Erythroblast (primary cell): ENCODE results near the gene NDRG3.

Experiments
- GATA1 ChIP-seq: IDR thresholded peaks from 2 replicates; pipeline ENCODE4 v1.6.1; 2011; ENCODE audit warnings: low read depth, mild to moderate bottlenecking, control low read depth, low read length, moderate library complexity
- POLR2A ChIP-seq: IDR thresholded peaks from 2 replicates; pipeline ENCODE4 v1.6.1; 2011; ENCODE audit warnings: mild to moderate bottlenecking, low read length

DNA sequence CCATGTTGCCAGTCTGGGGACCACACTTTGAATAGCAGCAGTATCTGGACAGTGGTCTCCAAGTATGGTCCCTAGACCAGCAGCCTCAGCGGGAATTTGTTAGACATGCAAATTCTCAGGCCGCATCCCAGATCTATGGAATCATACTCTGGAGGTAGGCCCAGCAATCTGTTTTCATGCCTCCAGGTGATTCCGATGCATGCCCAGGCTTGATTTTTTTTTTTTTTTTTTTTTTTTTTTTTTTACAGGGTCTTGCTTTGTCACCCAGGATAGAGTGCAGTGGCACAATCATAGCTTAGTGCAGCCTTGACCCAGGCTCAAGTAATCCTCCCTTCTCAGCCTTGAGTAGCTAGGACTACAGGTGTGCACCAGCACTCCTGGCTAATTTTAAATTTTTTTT is 99.2 kb downstream of the NDRG3 start:
- TF ChIP-seq POLR2A, result no peak
- no peak for TF ChIP-seq GATA1
